Muscle of arm (tissue), 12 donors: Measurements from ENCODE around the gene UBE2E2. TPM values are rescaled to one million over a fixed set of nuclear protein-coding genes. Genes with fewer than 3 reads are reported as not detected.

ENCODE experiments used
- DNase-seq: peaks from one replicate; pipeline ENCODE4 v3.0.0-alpha.2; 2013
- polyA plus RNA-seq, 12 donors: library from polyadenylated mRNA; unstranded; fragments of 120-200 nt; gene quantifications; one replicate each; pipeline ENCODE4 v1.2.1, GENCODE V29; 2013; ENCODE audit not compliant: insufficient read length in 12 of 12

The UBE2E2 gene
- polyA plus RNA-seq, 12 donors: 30.0 to 55.5 (median 42.2) TPM; not detected in 1

GRCh38 chr3:23189187-23189586 lies 13.9 kb upstream of the UBE2E2 start:
- DNase-seq: no peak

GRCh38 chr3:23192816-23193215 lies 10.3 kb upstream of the UBE2E2 start:
- no peak for DNase-seq

- no peak for DNase-seq
These were observed 9.3 kb upstream of the UBE2E2 start for GRCh38 chr3:23193831-23194230.

- no peak for DNase-seq
These were observed 4.3 kb upstream of the UBE2E2 start for GRCh38 chr3:23198801-23199200.

- DNase-seq: no peak
These were observed 3.5 kb upstream of the UBE2E2 start for GRCh38 chr3:23199649-23200048.

GRCh38 chr3:23201154-23201838 lies 1.8 kb upstream of the UBE2E2 start:
- no peak for DNase-seq

GRCh38 chr3:23202203-23202920 lies 765 bp upstream of the UBE2E2 start:
- peak; percentile 68 for DNase-seq

- DNase-seq: peak; percentile 46
These were observed 692 bp downstream of the UBE2E2 start for GRCh38 chr3:23203708-23204330.

GRCh38 chr3:23206366-23206765 lies 3.2 kb downstream of the UBE2E2 start:
- no peak for DNase-seq

- no peak for DNase-seq
These were observed 6.0 kb downstream of the UBE2E2 start for GRCh38 chr3:23209103-23209502.

- no peak for DNase-seq
These were observed 6.8 kb downstream of the UBE2E2 start for GRCh38 chr3:23209747-23210487.

- DNase-seq: no peak
These were observed 10.7 kb downstream of the UBE2E2 start for GRCh38 chr3:23213813-23214212.

- DNase-seq: peak; percentile 15
These were observed 14.9 kb downstream of the UBE2E2 start for GRCh38 chr3:23217872-23218554.

- DNase-seq: no peak
These were observed 16.0 kb downstream of the UBE2E2 start for GRCh38 chr3:23219117-23219516.

GRCh38 chr3:23219552-23219951 lies 16.4 kb downstream of the UBE2E2 start:
- DNase-seq: no peak

- no peak for DNase-seq
These were observed 18.0 kb downstream of the UBE2E2 start for GRCh38 chr3:23221136-23221535.

- DNase-seq: no peak
These were observed 28.9 kb downstream of the UBE2E2 start for GRCh38 chr3:23232016-23232415.

- DNase-seq: no peak
These were observed 29.7 kb downstream of the UBE2E2 start for GRCh38 chr3:23232854-23233253.

- no peak for DNase-seq
These were observed 32.1 kb downstream of the UBE2E2 start for GRCh38 chr3:23235264-23235663.

GRCh38 chr3:23236890-23237289 lies 33.8 kb downstream of the UBE2E2 start:
- no peak for DNase-seq

- no peak for DNase-seq
These were observed 35.0 kb downstream of the UBE2E2 start for GRCh38 chr3:23238156-23238555.

- DNase-seq: no peak
These were observed 35.5 kb downstream of the UBE2E2 start for GRCh38 chr3:23238578-23238977.
